K562 treated with DMSO at 1 percent for 48 hours (cell line): Measurements from ENCODE around the gene TCTA. TPM values are rescaled to one million over a fixed set of nuclear protein-coding genes. Genes with fewer than 3 reads are reported as not detected.

Source experiments
- total RNA-seq: library from RNA; unstranded; fragments of 300-600 nt; gene quantifications from 2 replicates; pipeline ENCODE4 v1.2.3, GENCODE V29; 2022; ENCODE audit warnings: low replicate concordance; ENCODE audit errors: extremely low read depth

Gene TCTA
- total RNA-seq: not detected in 2 replicates

GRCh38 chr3:49411968-49412631 is at the start of gene TCTA, which contains the start of gene RHOA:
TCTA (plus strand) TSS chr3:49412423; CDS start chr3:49412427, 4 bp downstream.
RHOA (minus strand) TSS chr3:49411976; CDS start chr3:49375589, 36,387 bp downstream.

GRCh38 chr3:49422379-49423248 is 10.4 kb downstream of the TCTA start, which contains the start of gene AMT:
AMT (minus strand) TSS chr3:49422473; CDS start chr3:49422450, 23 bp downstream.

Other genes with a start within 250 kb of the TCTA start
- not detected in 2 replicates for gene CCDC71, start 246.1 kb upstream of the TCTA start, total RNA-seq
- gene KLHDC8B, start 240.8 kb upstream of the TCTA start, total RNA-seq: 1,112 TPM in 1 of 2 replicates, not detected in the other
- not detected in 2 replicates for gene C3orf62, start 135.2 kb upstream of the TCTA start, total RNA-seq
- not detected in 2 replicates for gene USP4, start 72.4 kb upstream of the TCTA start, total RNA-seq
- gene GPX1, start 54.1 kb upstream of the TCTA start, total RNA-seq: not detected in 2 replicates
- not detected in 2 replicates for gene RHOA, start 447 bp upstream of the TCTA start, total RNA-seq
- gene AMT, start 10.1 kb downstream of the TCTA start, total RNA-seq: not detected in 2 replicates
- not detected in 2 replicates for gene NICN1, start 16.9 kb downstream of the TCTA start, total RNA-seq
- not detected in 2 replicates for gene DAG1, start 57.8 kb downstream of the TCTA start, total RNA-seq
- not detected in 2 replicates for gene BSN, start 142.1 kb downstream of the TCTA start, total RNA-seq